SK-N-SH treated with all-trans-retinoic acid at 6 μM for 48 hours (cell line): ENCODE results near the gene MOCS2.

Experiments
- ATAC-seq: fragments of 200-7000 bp; cut with Tn5 transposase; 3 replicates; pipeline ENCODE4 v1.9.1; 2020; ENCODE audit warnings: mild to moderate bottlenecking, moderate library complexity
- ARNTL ChIP-seq: fragments of 450-650 bp; formaldehyde crosslinking; IDR thresholded peaks from 2 replicates; pipeline ENCODE4 v1.5.0; 2020; ENCODE audit warnings: low read depth, mild to moderate bottlenecking, moderate library complexity, borderline replicate concordance
- BACH2 ChIP-seq: fragments of 250-450 bp; sonication (Bioruptor Pico); IDR thresholded peaks from 2 replicates; pipeline ENCODE4 v1.9.0; 2021; ENCODE audit warnings: mild to moderate bottlenecking, borderline replicate concordance
- CSDC2 ChIP-seq: fragments of 250-450 bp; sonication (Bioruptor Pico); IDR thresholded peaks from 2 replicates; pipeline ENCODE4 v1.5.0; 2020; ENCODE audit warnings: mild to moderate bottlenecking, moderate library complexity
- ESRRG ChIP-seq: fragments of 250-450 bp; sonication (Bioruptor Pico); IDR thresholded peaks from 2 replicates; pipeline ENCODE4 v1.6.1; 2021; ENCODE audit warnings: mild to moderate bottlenecking
- GLIS3 ChIP-seq: fragments of 250-450 bp; sonication (Bioruptor Pico); IDR thresholded peaks from 2 replicates; pipeline ENCODE4 v1.5.0; 2020; ENCODE audit warnings: mild to moderate bottlenecking, moderate library complexity
- ISL1 ChIP-seq: fragments of 250-450 bp; sonication (Bioruptor Pico); IDR thresholded peaks from 2 replicates; pipeline ENCODE4 v2.1.2; 2022; ENCODE audit warnings: mild to moderate bottlenecking, moderate library complexity
- PPARA ChIP-seq: fragments of 250-450 bp; sonication (Bioruptor Pico); IDR thresholded peaks from 2 replicates; pipeline ENCODE4 v1.5.0; 2020; ENCODE audit warnings: mild to moderate bottlenecking, borderline replicate concordance
- SNAI2 ChIP-seq: fragments of 250-450 bp; sonication (Bioruptor Pico); IDR thresholded peaks from 2 replicates; pipeline ENCODE4 v1.5.0; 2020; ENCODE audit warnings: mild to moderate bottlenecking, moderate library complexity
- TCF4 ChIP-seq: fragments of 250-450 bp; sonication (Bioruptor Pico); IDR thresholded peaks from 2 replicates; pipeline ENCODE4 v1.8.0; 2021; ENCODE audit warnings: mild to moderate bottlenecking, moderate library complexity, borderline replicate concordance
- TOX ChIP-seq: fragments of 250-450 bp; sonication (Bioruptor Pico); IDR thresholded peaks from 2 replicates; pipeline ENCODE4 v1.8.0; 2021; ENCODE audit warnings: mild to moderate bottlenecking, moderate library complexity, borderline replicate concordance
- ZC3H10 ChIP-seq: fragments of 250-450 bp; sonication (Bioruptor Pico); IDR thresholded peaks from 2 replicates; pipeline ENCODE4 v1.5.1; 2021; ENCODE audit warnings: mild to moderate bottlenecking, moderate library complexity
- ZFP3 ChIP-seq: fragments of 250-450 bp; sonication (Bioruptor Pico); IDR thresholded peaks from 2 replicates; pipeline ENCODE4 v1.5.0; 2020; ENCODE audit warnings: mild to moderate bottlenecking, moderate library complexity
- ZFP30 ChIP-seq: fragments of 450-650 bp; formaldehyde crosslinking; IDR thresholded peaks from 2 replicates; pipeline ENCODE4 v1.5.0; 2022; ENCODE audit warnings: mild to moderate bottlenecking, moderate library complexity
- ZNF565 ChIP-seq: fragments of 450-650 bp; formaldehyde crosslinking; conservative IDR thresholded peaks from 2 replicates; pipeline ENCODE4 v1.5.0; 2020; ENCODE audit warnings: low read depth, mild to moderate bottlenecking, moderate library complexity
- ZNF70 ChIP-seq: fragments of 450-650 bp; formaldehyde crosslinking; IDR thresholded peaks from 2 replicates; pipeline ENCODE4 v1.5.0; 2020; ENCODE audit warnings: mild to moderate bottlenecking, moderate library complexity
- ZNF8 ChIP-seq: fragments of 450-650 bp; formaldehyde crosslinking; IDR thresholded peaks from 2 replicates; pipeline ENCODE4 v1.5.0; 2020; ENCODE audit warnings: mild to moderate bottlenecking, moderate library complexity
- TF ChIP-seq, protein P1 (sequence below): fragments of 250-450 bp; sonication (Bioruptor Pico); IDR thresholded peaks from 2 replicates; pipeline ENCODE4 v1.5.1; 2021; ENCODE audit warnings: mild to moderate bottlenecking, moderate library complexity
- TF ChIP-seq, protein P2 (sequence below): fragments of 250-450 bp; sonication (Bioruptor Pico); IDR thresholded peaks from 2 replicates; pipeline ENCODE4 v1.5.0; 2020; ENCODE audit warnings: mild to moderate bottlenecking, moderate library complexity
- TF ChIP-seq, protein P3 (sequence below): fragments of 250-450 bp; sonication (Bioruptor Pico); IDR thresholded peaks from 2 replicates; pipeline ENCODE4 v1.8.0; 2020; ENCODE audit warnings: mild to moderate bottlenecking, moderate library complexity, borderline replicate concordance
- TF ChIP-seq, protein P4 (sequence below): fragments of 250-450 bp; sonication (Bioruptor Pico); IDR thresholded peaks from 2 replicates; pipeline ENCODE4 v1.8.0; 2021; ENCODE audit warnings: low read depth, mild to moderate bottlenecking, moderate library complexity, borderline replicate concordance

Gene MOCS2

DNA sequence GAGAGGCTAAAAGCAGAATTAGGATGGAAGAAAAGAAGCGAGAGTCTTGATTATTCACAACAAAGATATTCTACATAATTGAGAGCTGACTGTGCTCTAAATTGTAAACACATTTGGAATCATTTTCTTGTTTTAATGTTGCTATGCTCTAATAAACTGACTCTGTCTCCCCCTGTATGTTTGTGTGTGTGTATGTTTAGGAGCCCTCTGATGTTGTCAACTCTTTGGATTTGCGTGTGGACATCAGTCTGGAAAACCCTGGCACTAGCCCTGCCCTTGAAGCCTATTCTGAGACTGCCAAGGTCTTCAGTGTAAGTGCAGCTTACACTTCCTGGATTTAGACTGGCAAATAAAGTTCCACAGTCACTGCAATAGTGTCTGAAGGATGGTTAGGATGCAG is 37.8 kb downstream of the MOCS2 start:
- ATAC-seq: peak; percentile 82
- TF ChIP-seq, protein P1, sequence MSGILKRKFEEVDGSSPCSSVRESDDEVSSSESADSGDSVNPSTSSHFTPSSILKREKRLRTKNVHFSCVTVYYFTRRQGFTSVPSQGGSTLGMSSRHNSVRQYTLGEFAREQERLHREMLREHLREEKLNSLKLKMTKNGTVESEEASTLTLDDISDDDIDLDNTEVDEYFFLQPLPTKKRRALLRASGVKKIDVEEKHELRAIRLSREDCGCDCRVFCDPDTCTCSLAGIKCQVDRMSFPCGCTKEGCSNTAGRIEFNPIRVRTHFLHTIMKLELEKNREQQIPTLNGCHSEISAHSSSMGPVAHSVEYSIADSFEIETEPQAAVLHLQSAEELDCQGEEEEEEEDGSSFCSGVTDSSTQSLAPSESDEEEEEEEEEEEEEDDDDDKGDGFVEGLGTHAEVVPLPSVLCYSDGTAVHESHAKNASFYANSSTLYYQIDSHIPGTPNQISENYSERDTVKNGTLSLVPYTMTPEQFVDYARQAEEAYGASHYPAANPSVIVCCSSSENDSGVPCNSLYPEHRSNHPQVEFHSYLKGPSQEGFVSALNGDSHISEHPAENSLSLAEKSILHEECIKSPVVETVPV (CRISPR knock-in tag): no peak
- TF ChIP-seq BACH2 (CRISPR knock-in tag) (no peak), TCF4 (CRISPR knock-in tag) (no peak), ZFP30 (CRISPR knock-in tag) (no peak), ZC3H10 (CRISPR knock-in tag) (no peak), SNAI2 (CRISPR knock-in tag) (no peak), PPARA (no peak), ZFP3 (CRISPR knock-in tag) (no peak), GLIS3 (no peak), ISL1 (CRISPR knock-in tag) (no peak), CSDC2 (no peak), ESRRG (no peak), ZNF70 (CRISPR knock-in tag) (no peak), ZNF565 (CRISPR knock-in tag) (no peak), ARNTL (no peak), ZNF8 (CRISPR knock-in tag) (no peak)
- TF ChIP-seq, protein P2, sequence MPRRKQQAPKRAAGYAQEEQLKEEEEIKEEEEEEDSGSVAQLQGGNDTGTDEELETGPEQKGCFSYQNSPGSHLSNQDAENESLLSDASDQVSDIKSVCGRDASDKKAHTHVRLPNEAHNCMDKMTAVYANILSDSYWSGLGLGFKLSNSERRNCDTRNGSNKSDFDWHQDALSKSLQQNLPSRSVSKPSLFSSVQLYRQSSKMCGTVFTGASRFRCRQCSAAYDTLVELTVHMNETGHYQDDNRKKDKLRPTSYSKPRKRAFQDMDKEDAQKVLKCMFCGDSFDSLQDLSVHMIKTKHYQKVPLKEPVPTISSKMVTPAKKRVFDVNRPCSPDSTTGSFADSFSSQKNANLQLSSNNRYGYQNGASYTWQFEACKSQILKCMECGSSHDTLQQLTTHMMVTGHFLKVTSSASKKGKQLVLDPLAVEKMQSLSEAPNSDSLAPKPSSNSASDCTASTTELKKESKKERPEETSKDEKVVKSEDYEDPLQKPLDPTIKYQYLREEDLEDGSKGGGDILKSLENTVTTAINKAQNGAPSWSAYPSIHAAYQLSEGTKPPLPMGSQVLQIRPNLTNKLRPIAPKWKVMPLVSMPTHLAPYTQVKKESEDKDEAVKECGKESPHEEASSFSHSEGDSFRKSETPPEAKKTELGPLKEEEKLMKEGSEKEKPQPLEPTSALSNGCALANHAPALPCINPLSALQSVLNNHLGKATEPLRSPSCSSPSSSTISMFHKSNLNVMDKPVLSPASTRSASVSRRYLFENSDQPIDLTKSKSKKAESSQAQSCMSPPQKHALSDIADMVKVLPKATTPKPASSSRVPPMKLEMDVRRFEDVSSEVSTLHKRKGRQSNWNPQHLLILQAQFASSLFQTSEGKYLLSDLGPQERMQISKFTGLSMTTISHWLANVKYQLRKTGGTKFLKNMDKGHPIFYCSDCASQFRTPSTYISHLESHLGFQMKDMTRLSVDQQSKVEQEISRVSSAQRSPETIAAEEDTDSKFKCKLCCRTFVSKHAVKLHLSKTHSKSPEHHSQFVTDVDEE (CRISPR knock-in tag): no peak
- TF ChIP-seq, protein P3, sequence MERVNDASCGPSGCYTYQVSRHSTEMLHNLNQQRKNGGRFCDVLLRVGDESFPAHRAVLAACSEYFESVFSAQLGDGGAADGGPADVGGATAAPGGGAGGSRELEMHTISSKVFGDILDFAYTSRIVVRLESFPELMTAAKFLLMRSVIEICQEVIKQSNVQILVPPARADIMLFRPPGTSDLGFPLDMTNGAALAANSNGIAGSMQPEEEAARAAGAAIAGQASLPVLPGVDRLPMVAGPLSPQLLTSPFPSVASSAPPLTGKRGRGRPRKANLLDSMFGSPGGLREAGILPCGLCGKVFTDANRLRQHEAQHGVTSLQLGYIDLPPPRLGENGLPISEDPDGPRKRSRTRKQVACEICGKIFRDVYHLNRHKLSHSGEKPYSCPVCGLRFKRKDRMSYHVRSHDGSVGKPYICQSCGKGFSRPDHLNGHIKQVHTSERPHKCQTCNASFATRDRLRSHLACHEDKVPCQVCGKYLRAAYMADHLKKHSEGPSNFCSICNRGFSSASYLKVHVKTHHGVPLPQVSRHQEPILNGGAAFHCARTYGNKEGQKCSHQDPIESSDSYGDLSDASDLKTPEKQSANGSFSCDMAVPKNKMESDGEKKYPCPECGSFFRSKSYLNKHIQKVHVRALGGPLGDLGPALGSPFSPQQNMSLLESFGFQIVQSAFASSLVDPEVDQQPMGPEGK (CRISPR knock-in tag): no peak

DNA sequence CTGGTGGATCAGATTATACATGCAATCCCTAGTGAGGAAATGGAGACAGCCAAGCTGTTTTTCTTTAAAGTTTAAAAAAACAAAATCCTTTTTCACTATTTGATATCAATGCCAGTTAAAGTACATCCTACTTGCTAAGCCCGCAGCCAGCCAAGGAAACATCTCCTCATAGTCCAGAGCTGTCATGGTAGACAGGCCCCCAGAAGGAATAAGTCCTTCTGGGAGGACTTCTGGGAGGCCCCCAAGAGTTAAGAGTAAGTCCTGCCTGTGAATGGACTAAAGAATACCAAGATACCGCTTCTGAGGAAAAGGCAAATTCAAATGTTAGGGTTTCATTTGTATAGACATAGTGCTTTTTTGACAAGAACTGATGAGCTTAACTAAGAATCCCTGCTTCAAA is 38.3 kb downstream of the MOCS2 start:
- TF ChIP-seq, protein P4, sequence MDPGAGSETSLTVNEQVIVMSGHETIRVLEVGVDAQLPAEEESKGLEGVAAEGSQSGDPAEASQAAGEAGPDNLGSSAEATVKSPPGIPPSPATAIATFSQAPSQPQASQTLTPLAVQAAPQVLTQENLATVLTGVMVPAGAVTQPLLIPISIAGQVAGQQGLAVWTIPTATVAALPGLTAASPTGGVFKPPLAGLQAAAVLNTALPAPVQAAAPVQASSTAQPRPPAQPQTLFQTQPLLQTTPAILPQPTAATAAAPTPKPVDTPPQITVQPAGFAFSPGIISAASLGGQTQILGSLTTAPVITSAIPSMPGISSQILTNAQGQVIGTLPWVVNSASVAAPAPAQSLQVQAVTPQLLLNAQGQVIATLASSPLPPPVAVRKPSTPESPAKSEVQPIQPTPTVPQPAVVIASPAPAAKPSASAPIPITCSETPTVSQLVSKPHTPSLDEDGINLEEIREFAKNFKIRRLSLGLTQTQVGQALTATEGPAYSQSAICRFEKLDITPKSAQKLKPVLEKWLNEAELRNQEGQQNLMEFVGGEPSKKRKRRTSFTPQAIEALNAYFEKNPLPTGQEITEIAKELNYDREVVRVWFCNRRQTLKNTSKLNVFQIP (CRISPR knock-in tag): no peak
- TF ChIP-seq ZNF8 (CRISPR knock-in tag) (no peak), TOX (no peak), CSDC2 (no peak), BACH2 (CRISPR knock-in tag) (no peak), ISL1 (CRISPR knock-in tag) (no peak), TCF4 (CRISPR knock-in tag) (no peak), ZNF70 (CRISPR knock-in tag) (no peak), ZC3H10 (CRISPR knock-in tag) (no peak)
- TF ChIP-seq, protein P1 (CRISPR knock-in tag): no peak
- TF ChIP-seq, protein P2 (CRISPR knock-in tag): no peak
- peak; percentile 61 for ATAC-seq
